ENCODE measurements around the gene SLC22A2.

The SLC22A2 gene

DNA sequence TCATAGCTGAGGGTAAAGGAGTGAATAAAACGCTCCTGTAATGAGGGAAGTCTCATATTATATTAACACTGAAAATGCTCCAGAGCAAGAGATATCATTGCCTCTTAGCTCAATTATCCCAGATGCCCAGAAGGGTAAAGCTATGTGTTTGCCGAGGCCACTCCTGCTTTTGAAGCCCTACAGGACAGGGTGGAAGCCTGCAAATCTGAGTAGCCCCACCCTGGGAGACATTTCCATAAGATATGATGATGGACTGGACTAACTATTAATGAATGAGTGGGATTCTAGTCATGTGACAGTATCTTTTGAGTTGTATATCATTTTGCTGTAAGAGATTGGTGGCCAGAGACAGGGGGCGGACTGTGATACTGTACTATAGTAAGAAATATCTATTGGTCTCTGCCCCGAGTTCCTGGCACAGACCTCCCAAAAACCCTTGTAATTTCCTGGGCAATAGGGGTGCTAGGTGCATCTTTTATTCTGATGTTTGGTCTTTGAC lies 10.5 kb upstream of the SLC22A2 start:
- FAIRE-seq (no peak), DNase-seq (ENCODE audit: insufficient read length, low spot score) (no peak)
- TF ChIP-seq, protein P1, sequence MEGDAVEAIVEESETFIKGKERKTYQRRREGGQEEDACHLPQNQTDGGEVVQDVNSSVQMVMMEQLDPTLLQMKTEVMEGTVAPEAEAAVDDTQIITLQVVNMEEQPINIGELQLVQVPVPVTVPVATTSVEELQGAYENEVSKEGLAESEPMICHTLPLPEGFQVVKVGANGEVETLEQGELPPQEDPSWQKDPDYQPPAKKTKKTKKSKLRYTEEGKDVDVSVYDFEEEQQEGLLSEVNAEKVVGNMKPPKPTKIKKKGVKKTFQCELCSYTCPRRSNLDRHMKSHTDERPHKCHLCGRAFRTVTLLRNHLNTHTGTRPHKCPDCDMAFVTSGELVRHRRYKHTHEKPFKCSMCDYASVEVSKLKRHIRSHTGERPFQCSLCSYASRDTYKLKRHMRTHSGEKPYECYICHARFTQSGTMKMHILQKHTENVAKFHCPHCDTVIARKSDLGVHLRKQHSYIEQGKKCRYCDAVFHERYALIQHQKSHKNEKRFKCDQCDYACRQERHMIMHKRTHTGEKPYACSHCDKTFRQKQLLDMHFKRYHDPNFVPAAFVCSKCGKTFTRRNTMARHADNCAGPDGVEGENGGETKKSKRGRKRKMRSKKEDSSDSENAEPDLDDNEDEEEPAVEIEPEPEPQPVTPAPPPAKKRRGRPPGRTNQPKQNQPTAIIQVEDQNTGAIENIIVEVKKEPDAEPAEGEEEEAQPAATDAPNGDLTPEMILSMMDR (IDR thresholded peaks at IDR 0.05; ENCODE audit: insufficient read depth, missing control alignments), result no peak

DNA sequence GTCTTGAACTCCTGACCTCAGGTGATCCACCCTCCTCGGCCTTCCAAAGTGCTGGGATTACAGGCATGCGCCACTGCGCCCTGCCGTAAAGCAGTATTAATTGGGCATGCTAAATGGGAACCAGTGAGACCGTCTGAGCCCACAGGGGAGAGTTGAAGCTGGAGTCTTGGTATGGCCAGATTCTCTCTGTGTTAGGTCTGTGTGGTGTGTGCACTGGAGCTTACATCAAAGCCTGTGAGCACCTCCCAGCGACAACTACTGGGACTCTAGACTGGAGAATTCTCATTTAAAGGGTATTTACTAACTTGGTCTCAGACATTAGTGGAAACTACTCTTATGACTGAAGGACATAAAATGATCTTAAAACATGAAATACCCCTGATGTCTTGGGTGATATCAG lies 8.5 kb upstream of the SLC22A2 start:
- no peak for DNase-seq (ENCODE audit: insufficient read length, low spot score)
- TF ChIP-seq, protein P1 (IDR thresholded peaks at IDR 0.05; ENCODE audit: insufficient read depth, missing control alignments), result no peak
- FAIRE-seq, result no peak

DNA sequence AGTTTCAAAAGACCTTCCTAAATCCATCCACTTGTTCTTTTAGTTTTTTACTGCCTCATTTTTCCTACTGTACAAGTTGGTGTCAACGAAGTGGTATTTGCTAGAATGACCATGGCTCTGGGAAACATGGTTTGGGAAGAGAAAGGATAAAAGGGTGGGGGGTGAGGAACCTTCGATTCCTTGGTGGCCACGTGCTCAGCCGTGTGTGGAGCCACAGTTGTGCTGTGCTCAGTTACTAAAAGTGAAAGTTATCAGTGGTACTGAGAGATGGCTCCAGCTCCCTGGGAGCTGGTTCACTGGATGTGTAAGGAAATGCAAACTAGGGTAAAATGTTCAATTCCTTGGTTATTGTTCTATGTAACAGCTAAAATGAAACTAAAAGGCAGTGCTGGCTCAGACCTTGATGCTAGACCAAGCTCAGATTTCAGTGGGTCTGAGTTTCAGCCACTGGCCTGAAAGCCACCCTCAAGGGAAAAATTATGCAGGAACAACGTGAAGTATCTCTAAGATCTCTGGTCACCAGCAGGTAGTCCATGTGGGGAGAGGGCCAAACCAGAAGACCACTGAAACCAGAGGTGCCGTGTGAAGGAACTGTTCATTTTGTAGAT lies 7.4 kb upstream of the SLC22A2 start:
- FAIRE-seq, result no peak
- no peak for DNase-seq (ENCODE audit: insufficient read length, low spot score)
- TF ChIP-seq, protein P1 (IDR thresholded peaks at IDR 0.05; ENCODE audit: insufficient read depth, missing control alignments), result no peak

DNA sequence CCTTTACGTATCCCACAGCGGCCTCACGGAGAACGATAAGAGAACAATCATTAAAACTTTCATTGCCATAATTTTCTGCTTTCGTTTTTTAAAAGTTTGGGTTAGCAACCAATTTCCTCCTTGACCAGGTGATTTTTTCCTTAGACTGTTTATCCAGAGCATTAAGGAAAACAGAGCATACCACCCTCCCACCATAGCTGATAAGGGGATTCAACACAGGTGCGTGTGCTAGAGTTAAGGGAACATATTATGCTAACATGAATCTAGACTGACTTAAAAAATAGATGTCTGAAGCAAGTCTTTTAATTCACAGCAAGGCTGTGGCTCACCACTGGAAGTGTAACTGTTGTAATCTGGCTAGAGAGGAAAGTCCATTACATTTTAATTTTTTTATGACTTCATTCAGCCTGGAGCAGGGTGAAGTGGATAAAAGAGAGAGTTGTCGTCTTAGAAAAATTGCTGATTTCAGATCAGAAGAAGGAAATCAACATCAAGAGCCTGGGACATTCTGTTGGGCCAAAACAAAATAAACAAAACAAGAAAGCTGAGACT lies 5.5 kb upstream of the SLC22A2 start:
- TF ChIP-seq, protein P1 (IDR thresholded peaks at IDR 0.05; ENCODE audit: insufficient read depth, missing control alignments), result no peak
- no peak for DNase-seq (ENCODE audit: insufficient read length, low spot score)
- FAIRE-seq, result no peak

DNA sequence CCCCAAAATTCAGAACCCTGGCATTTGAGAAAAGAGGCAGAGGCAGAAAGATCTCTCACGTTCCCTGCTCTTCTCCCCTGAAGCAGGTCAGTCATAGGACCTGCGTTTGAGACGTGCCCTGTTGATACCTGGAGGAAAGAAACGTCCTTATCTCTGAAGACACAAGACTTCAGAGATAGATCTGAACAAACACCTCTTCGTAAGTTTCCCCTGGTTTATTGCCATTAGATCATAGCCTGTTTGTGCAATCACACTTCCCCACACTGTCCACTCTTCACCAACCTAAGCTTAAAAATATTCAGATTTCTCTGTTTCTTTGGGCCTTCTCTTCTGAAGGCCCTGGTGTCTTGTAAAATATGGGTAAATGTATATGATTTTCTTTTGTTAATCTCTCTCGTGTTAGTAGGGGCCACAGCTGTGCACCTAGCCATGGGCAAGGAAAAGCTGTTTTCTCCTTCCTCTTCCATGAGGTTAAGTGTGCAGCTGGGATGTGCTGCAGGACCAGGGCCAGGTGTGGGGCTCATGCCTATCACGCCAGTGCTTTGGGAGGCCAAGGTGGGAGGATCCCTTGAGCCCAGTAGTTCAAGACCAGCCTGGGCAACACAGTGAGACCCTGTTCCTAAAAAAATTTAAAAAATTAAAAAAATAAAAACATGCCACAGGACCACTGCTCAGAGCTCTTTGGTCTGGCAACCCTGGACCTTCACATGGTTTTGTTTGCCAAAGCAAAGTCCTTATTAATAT lies 4.7 kb upstream of the SLC22A2 start:
- FAIRE-seq (no peak), DNase-seq (ENCODE audit: insufficient read length, low spot score) (no peak)
- TF ChIP-seq, protein P1 (IDR thresholded peaks at IDR 0.05; ENCODE audit: insufficient read depth, missing control alignments), result no peak

DNA sequence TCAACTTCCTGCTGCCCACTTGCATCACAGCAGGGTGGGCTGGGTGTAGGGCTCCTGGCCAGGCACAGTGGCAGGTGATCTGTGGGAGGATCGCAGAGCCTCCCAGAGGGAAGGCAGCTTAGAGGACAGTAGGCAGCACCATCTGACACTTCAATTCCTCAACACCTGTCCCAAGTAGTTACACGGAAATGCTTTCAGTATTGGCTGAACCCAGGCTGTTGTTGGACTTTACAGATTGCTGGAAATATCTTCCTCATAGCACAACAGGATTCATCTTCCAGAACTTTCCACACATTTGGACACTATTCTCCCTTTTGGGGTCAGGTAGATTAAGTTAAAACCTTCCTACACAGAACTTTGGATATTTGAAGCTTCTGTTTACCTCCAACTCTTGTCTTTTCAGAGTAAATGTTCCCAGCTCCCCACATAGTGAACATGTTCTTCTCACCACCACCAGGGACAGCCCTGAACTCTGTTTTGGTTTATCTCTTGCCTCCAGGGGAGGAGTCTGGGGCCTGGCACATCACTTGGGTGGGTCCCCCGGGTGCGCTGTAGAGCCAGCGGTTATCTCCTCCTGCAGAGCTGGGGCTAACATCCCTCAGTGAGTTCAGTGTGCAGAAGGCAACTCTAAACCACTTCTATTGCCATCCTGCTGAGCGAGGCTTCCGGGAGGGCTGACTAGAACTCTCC lies 3.5 kb upstream of the SLC22A2 start:
- no peak for FAIRE-seq

More for the DNA sequence above, 3.5 kb upstream of the SLC22A2 start:
- DNase-seq (ENCODE audit: insufficient read length, low spot score), result no peak
- TF ChIP-seq, protein P1 (IDR thresholded peaks at IDR 0.05; ENCODE audit: insufficient read depth, missing control alignments), result no peak
